Right kidney (tissue), 1 donor: ENCODE data around the gene PRKCE.
"Not testable (repeated sequence)": the region's sequence is repeated elsewhere in the genome, so short reads cannot be mapped to it uniquely, and the experiment has no call there.

Experiments
- DNase-seq: peaks from one replicate; pipeline ENCODE4 v3.0.0-alpha.2; 2016

Gene PRKCE

GRCh38 chr2:46200861-46201605, 549.6 kb downstream of the PRKCE start:
- DNase-seq: no peak

- no peak for DNase-seq
Measured at GRCh38 chr2:46202453-46202852, 551.0 kb downstream of the PRKCE start.

- DNase-seq: no peak
Measured at GRCh38 chr2:46202987-46203386, 551.5 kb downstream of the PRKCE start.

- DNase-seq: not testable (repeated sequence)
Measured at GRCh38 chr2:46203636-46204035, 552.2 kb downstream of the PRKCE start.

- DNase-seq: no peak
Measured at GRCh38 chr2:46207591-46207990, 556.1 kb downstream of the PRKCE start.

GRCh38 chr2:46208766-46209165, 557.3 kb downstream of the PRKCE start:
- DNase-seq: no peak

GRCh38 chr2:46210063-46210462, 558.6 kb downstream of the PRKCE start:
- DNase-seq: no peak

GRCh38 chr2:46211461-46211860, 560.0 kb downstream of the PRKCE start:
- DNase-seq: no peak

- no peak for DNase-seq
Measured at GRCh38 chr2:46213906-46214305, 562.4 kb downstream of the PRKCE start.

- no peak for DNase-seq
Measured at GRCh38 chr2:46216213-46216612, 564.7 kb downstream of the PRKCE start.

GRCh38 chr2:46223514-46223913, 572.0 kb downstream of the PRKCE start:
- not testable (repeated sequence) for DNase-seq

- no peak for DNase-seq
Measured at GRCh38 chr2:46225150-46225625, 573.7 kb downstream of the PRKCE start.

GRCh38 chr2:46225730-46226129, 574.3 kb downstream of the PRKCE start:
- no peak for DNase-seq

GRCh38 chr2:46226620-46227019, 575.1 kb downstream of the PRKCE start:
- DNase-seq: no peak

- DNase-seq: no peak
Measured at GRCh38 chr2:46227022-46227421, 575.5 kb downstream of the PRKCE start.

- DNase-seq: no peak
Measured at GRCh38 chr2:46227674-46228289, 576.3 kb downstream of the PRKCE start.

- peak; percentile 21 for DNase-seq
Measured at GRCh38 chr2:46229134-46230063, 577.9 kb downstream of the PRKCE start.

GRCh38 chr2:46230115-46230571, 578.7 kb downstream of the PRKCE start:
- DNase-seq: no peak

GRCh38 chr2:46230677-46231425, 579.4 kb downstream of the PRKCE start:
- no peak for DNase-seq

GRCh38 chr2:46231721-46232120, 580.2 kb downstream of the PRKCE start:
- DNase-seq: no peak

- DNase-seq: no peak
Measured at GRCh38 chr2:46232860-46233259, 581.4 kb downstream of the PRKCE start.
